K562 (cell line): ENCODE results near the gene BIRC5. TPM values are rescaled to one million over a fixed set of nuclear protein-coding genes. Genes with fewer than 3 reads are reported as not detected.

Experiments
- JUND ChIP-seq, 2 experiments: IDR thresholded peaks; 2 replicates in 1 of 2; 3 replicates in 1 of 2; pipeline ENCODE4 v1.6.1; 2011; ENCODE audit warnings: borderline replicate concordance in 2 of 2, low read depth in 2 of 2, low read length in 2 of 2, improper control_type of control experiment in 1 of 2, missing biosample characterization in 1 of 2, missing genetic modification characterization in 1 of 2, missing genetic modification reagents in 1 of 2
- NCOA2 ChIP-seq, 2 experiments: fragments of 450-650 bp; IDR thresholded peaks; 2 replicates each; pipeline ENCODE4 v1.6.1; 2018; ENCODE audit warnings: mild to moderate bottlenecking in 2 of 2, moderate library complexity in 1 of 2; ENCODE audit not compliant: partially characterized antibody in 2 of 2
- NUFIP1 ChIP-seq: fragments of 450-650 bp; IDR thresholded peaks from 2 replicates; pipeline ENCODE4 v1.6.1; 2018; ENCODE audit not compliant: partially characterized antibody
- TCF7 ChIP-seq: sonication (generic); IDR thresholded peaks from 2 replicates; pipeline ENCODE4 v1.6.1; 2016; ENCODE audit warnings: antibody characterized with exemption, borderline replicate concordance
- TSC22D4 ChIP-seq: fragments of 450-650 bp; IDR thresholded peaks from 2 replicates; pipeline ENCODE4 v1.6.1; 2016; ENCODE audit warnings: missing genetic modification characterization, missing biosample characterization, control low read depth
- polyA plus RNA-seq, 8 experiments: library from polyadenylated mRNA; depleted of rRNA in 4 of 8; stranded (reverse) in 5 of 8; unstranded in 3 of 8; fragments of >200 nt; fragmentation: Nextera tagmentation in 2 of 8; fragmentation: Illumina TruSeq in 1 of 8; extraction: Ambion mirVana in 2 of 8; extraction: Trizol in 1 of 8; gene quantifications; 2 replicates each; pipeline versions ENCODE4 v1.2.1 to v1.2.3, GENCODE V29; 2011 to 2014; ENCODE audit warnings: inconsistent platforms in 1 of 8, missing spikeins in 1 of 8
- total RNA-seq, 7 experiments: library from RNA; depleted of rRNA in 6 of 7; stranded (reverse); fragments of >200 nt in 6 of 7; fragmentation: Illumina TruSeq in 2 of 7; extraction: Trizol in 2 of 7; gene quantifications; 2 replicates each; pipeline versions ENCODE4 v1.2.1 to v1.2.3, GENCODE V29; 2011 to 2021; ENCODE audit warnings: low replicate concordance in 1 of 7
- TF ChIP-seq, protein P1 (sequence below): fragments of 250-450 bp; sonication (Bioruptor Pico); IDR thresholded peaks from 2 replicates; pipeline ENCODE4 v1.5.1; 2021; ENCODE audit warnings: mild to moderate bottlenecking
- TF ChIP-seq, protein P2 (sequence below): fragments of 200-400 bp; formaldehyde crosslinking; IDR thresholded peaks from 2 replicates; pipeline ENCODE4 v1.6.1; 2017; ENCODE audit warnings: mild to moderate bottlenecking, low read depth, low read length, moderate library complexity
- TF ChIP-seq, protein P3 (sequence below): fragments of 450-650 bp; formaldehyde crosslinking; IDR thresholded peaks from 2 replicates; pipeline ENCODE4 v1.4.0; 2020; ENCODE audit warnings: mild to moderate bottlenecking
- TF ChIP-seq, protein P4 (sequence below), 2 experiments: fragments of 150-350 bp in 1 of 2; IDR thresholded peaks; 2 replicates each; pipeline ENCODE4 v1.6.1; 2012 to 2016; ENCODE audit warnings: low read depth in 2 of 2, low read length in 2 of 2, mild to moderate bottlenecking in 1 of 2, moderate library complexity in 1 of 2
- TF ChIP-seq, protein P5 (sequence below): IDR thresholded peaks from 2 replicates; pipeline ENCODE4 v1.6.1; 2014; ENCODE audit warnings: antibody characterized with exemption

The BIRC5 gene
- total and polyA plus RNA-seq, 9 of the 15 experiments (the other 6 are each of a cell fraction or from before 2014, with no cell fraction given), result 64.4 to 140 (median 101) TPM

DNA sequence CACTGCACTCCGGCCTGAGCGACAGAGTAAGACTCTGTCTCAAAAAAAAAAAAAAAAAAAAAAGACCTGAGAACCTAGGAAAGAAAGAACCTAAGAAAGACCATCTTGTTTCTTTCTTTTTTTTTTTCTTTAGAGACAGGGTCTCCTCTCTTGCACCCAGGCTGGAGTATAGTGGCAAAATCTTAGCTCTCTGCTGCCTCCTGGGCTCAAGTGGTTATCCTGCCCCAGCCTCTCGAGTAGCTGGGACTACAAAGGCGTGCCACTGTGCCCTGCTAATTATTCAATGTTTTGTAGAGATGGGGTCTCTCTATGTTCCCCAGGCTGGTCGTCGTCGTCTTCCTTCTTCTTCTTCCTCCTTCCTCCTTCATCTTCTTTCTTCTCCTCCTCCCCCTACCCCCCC lies 7.8 kb upstream of the BIRC5 start (continued):
- no peak for TF ChIP-seq JUND (IDR thresholded peaks at IDR 0.05; ENCODE audit: borderline replicate concordance, low read depth, low read length)
- no peak for TF ChIP-seq JUND (tag; IDR thresholded peaks at IDR 0.05; ENCODE audit: borderline replicate concordance, low read depth, low read length)
- TF ChIP-seq TSC22D4 (tag), result no peak
- TF ChIP-seq, protein P1, sequence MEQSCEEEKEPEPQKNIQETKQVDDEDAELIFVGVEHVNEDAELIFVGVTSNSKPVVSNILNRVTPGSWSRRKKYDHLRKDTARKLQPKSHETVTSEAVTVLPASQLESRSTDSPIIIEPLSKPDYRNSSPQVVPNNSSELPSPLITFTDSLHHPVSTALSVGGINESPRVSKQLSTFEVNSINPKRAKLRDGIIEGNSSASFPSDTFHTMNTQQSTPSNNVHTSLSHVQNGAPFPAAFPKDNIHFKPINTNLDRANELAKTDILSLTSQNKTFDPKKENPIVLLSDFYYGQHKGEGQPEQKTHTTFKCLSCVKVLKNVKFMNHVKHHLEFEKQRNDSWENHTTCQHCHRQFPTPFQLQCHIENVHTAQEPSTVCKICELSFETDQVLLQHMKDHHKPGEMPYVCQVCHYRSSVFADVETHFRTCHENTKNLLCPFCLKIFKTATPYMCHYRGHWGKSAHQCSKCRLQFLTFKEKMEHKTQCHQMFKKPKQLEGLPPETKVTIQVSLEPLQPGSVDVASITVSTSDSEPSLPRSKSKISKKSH (CRISPR knock-in tag), result no peak
- TF ChIP-seq TCF7, result no peak
- TF ChIP-seq, protein P2, sequence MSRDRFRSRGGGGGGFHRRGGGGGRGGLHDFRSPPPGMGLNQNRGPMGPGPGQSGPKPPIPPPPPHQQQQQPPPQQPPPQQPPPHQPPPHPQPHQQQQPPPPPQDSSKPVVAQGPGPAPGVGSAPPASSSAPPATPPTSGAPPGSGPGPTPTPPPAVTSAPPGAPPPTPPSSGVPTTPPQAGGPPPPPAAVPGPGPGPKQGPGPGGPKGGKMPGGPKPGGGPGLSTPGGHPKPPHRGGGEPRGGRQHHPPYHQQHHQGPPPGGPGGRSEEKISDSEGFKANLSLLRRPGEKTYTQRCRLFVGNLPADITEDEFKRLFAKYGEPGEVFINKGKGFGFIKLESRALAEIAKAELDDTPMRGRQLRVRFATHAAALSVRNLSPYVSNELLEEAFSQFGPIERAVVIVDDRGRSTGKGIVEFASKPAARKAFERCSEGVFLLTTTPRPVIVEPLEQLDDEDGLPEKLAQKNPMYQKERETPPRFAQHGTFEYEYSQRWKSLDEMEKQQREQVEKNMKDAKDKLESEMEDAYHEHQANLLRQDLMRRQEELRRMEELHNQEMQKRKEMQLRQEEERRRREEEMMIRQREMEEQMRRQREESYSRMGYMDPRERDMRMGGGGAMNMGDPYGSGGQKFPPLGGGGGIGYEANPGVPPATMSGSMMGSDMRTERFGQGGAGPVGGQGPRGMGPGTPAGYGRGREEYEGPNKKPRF, result no peak
- TF ChIP-seq NUFIP1, result no peak
- TF ChIP-seq, protein P3, sequence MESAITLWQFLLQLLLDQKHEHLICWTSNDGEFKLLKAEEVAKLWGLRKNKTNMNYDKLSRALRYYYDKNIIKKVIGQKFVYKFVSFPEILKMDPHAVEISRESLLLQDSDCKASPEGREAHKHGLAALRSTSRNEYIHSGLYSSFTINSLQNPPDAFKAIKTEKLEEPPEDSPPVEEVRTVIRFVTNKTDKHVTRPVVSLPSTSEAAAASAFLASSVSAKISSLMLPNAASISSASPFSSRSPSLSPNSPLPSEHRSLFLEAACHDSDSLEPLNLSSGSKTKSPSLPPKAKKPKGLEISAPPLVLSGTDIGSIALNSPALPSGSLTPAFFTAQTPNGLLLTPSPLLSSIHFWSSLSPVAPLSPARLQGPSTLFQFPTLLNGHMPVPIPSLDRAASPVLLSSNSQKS (CRISPR knock-in tag), result no peak
- TF ChIP-seq, protein P4, sequence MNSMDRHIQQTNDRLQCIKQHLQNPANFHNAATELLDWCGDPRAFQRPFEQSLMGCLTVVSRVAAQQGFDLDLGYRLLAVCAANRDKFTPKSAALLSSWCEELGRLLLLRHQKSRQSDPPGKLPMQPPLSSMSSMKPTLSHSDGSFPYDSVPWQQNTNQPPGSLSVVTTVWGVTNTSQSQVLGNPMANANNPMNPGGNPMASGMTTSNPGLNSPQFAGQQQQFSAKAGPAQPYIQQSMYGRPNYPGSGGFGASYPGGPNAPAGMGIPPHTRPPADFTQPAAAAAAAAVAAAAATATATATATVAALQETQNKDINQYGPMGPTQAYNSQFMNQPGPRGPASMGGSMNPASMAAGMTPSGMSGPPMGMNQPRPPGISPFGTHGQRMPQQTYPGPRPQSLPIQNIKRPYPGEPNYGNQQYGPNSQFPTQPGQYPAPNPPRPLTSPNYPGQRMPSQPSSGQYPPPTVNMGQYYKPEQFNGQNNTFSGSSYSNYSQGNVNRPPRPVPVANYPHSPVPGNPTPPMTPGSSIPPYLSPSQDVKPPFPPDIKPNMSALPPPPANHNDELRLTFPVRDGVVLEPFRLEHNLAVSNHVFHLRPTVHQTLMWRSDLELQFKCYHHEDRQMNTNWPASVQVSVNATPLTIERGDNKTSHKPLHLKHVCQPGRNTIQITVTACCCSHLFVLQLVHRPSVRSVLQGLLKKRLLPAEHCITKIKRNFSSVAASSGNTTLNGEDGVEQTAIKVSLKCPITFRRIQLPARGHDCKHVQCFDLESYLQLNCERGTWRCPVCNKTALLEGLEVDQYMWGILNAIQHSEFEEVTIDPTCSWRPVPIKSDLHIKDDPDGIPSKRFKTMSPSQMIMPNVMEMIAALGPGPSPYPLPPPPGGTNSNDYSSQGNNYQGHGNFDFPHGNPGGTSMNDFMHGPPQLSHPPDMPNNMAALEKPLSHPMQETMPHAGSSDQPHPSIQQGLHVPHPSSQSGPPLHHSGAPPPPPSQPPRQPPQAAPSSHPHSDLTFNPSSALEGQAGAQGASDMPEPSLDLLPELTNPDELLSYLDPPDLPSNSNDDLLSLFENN (IDR thresholded peaks at IDR 0.05; ENCODE audit: low read depth in 2 of 2, low read length in 2 of 2), result no peak
- no peak for TF ChIP-seq NCOA2 (IDR thresholded peaks at IDR 0.05; ENCODE audit: partially characterized antibody in 2 of 2)
- TF ChIP-seq, protein P5, sequence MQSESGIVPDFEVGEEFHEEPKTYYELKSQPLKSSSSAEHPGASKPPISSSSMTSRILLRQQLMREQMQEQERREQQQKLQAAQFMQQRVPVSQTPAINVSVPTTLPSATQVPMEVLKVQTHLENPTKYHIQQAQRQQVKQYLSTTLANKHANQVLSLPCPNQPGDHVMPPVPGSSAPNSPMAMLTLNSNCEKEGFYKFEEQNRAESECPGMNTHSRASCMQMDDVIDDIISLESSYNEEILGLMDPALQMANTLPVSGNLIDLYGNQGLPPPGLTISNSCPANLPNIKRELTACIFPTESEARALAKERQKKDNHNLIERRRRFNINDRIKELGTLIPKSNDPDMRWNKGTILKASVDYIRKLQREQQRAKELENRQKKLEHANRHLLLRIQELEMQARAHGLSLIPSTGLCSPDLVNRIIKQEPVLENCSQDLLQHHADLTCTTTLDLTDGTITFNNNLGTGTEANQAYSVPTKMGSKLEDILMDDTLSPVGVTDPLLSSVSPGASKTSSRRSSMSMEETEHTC, result no peak
- TF ChIP-seq, all 486 proteins: peak for 0
